AG04450 (cell line): ENCODE measurements around the gene COLEC12. TPM values are rescaled to one million over a fixed set of nuclear protein-coding genes. Genes with fewer than 3 reads are reported as not detected.

Source experiments
- CTCF ChIA-PET: fragments of 300-600, 350-600 bp; formaldehyde crosslinking; extraction: SDS; loops from one replicate; lab custom pipeline; 2022; ENCODE audit warnings: antibody characterized with exemption, inconsistent platforms; lab: Charles Lee
- POLR2A ChIA-PET: fragments of 350-600 bp; formaldehyde crosslinking; extraction: SDS; loops from one replicate; lab custom pipeline; 2021; ENCODE audit warnings: antibody characterized with exemption, inconsistent platforms; lab: Yijun Ruan, JAX
- DNase-seq: peaks from one replicate; pipeline ENCODE4 v3.0.0-alpha.2; 2011; ENCODE audit warnings: low read depth, low spot score
- H3K27ac ChIP-seq: one replicate; pipeline ENCODE4 v1.5.1; 2012; ENCODE audit warnings: low read depth, low read length, control low read depth
- H3K27me3 ChIP-seq: one replicate; pipeline ENCODE4 v1.6.0; 2012; ENCODE audit warnings: low read length; ENCODE audit not compliant: control insufficient read depth, insufficient read depth
- H3K4me3 ChIP-seq: 2 replicates; pipeline ENCODE4 v1.5.1; 2011; ENCODE audit warnings: mild to moderate bottlenecking, low read depth, low read length, control low read depth
- H3K9me3 ChIP-seq: 2 replicates; pipeline ENCODE4 v1.5.1; 2012; ENCODE audit warnings: low read length; ENCODE audit not compliant: control insufficient read depth, insufficient read depth
- polyA plus RNA-seq: library from polyadenylated mRNA; depleted of rRNA; stranded (reverse); fragments of >200 nt; gene quantifications from 2 replicates; pipeline ENCODE4 v1.2.3, GENCODE V29; 2011
- TF ChIP-seq, protein P1 (sequence below): IDR thresholded peaks from 2 replicates; pipeline ENCODE4 v1.5.1; 2011; ENCODE audit warnings: low read depth, low read length, control low read depth, inconsistent platforms

Gene COLEC12
- polyA plus RNA-seq, 1 experiment = 10.9 TPM

DNA sequence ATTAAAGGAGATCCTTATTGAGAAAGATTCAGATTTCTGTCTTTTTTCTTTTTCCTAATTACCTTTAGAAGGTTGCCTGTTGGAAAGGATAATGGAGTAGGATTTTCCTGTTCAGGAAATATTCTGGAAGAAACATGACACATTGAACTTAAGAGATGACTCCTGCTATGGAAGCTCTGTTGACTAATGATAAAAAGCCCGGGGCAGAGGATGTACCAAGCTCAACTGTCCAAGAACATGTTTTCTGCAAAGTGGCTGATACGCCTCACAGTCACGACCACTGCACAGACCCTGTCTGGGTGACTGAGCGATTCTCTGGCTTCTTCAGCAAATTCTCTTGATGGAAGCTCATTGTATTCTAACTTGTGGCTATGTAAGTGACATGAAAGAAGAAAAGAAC, 146.5 kb downstream of the COLEC12 start:
- ChIA-PET POLR2A (no interaction called here), CTCF (no interaction called here)
- TF ChIP-seq, protein P1, sequence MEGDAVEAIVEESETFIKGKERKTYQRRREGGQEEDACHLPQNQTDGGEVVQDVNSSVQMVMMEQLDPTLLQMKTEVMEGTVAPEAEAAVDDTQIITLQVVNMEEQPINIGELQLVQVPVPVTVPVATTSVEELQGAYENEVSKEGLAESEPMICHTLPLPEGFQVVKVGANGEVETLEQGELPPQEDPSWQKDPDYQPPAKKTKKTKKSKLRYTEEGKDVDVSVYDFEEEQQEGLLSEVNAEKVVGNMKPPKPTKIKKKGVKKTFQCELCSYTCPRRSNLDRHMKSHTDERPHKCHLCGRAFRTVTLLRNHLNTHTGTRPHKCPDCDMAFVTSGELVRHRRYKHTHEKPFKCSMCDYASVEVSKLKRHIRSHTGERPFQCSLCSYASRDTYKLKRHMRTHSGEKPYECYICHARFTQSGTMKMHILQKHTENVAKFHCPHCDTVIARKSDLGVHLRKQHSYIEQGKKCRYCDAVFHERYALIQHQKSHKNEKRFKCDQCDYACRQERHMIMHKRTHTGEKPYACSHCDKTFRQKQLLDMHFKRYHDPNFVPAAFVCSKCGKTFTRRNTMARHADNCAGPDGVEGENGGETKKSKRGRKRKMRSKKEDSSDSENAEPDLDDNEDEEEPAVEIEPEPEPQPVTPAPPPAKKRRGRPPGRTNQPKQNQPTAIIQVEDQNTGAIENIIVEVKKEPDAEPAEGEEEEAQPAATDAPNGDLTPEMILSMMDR = no peak
- Histone ChIP-seq H3K4me3 (no peak overlapping the region), H3K27me3 (no peaks in the 10 kb centered on the region), H3K9me3 (no peaks in the 10 kb centered on the region), H3K27ac (no peak overlapping the region)
- DNase-seq = no peak

DNA sequence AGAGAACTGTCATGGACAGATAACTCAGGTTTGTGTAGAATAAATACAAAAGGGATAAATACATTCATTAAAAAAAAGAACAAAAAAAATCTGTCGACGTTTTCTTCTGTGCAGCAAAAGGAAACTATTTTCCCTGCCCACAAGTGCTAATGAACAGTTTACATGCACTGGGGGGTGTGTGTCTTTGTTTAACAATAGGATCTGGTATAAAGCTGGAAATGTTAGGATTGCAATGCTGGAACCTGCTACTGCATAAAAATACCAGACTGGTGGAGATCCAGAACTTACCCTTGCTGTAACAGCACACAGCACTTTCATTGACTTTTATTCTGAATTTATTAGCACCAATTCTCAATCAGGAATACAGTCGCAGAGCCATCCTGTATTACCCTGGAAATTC, 148.1 kb downstream of the COLEC12 start:
- TF ChIP-seq, protein P1 = no peak
- POLR2A ChIA-PET = no interaction called here
- H3K9me3 ChIP-seq = no peaks in the 10 kb centered on the region
- CTCF ChIA-PET = no interaction called here
- no peak overlapping the region for H3K27ac ChIP-seq
- DNase-seq = no peak
- no peaks in the 10 kb centered on the region for H3K27me3 ChIP-seq
- H3K4me3 ChIP-seq = no peak overlapping the region

DNA sequence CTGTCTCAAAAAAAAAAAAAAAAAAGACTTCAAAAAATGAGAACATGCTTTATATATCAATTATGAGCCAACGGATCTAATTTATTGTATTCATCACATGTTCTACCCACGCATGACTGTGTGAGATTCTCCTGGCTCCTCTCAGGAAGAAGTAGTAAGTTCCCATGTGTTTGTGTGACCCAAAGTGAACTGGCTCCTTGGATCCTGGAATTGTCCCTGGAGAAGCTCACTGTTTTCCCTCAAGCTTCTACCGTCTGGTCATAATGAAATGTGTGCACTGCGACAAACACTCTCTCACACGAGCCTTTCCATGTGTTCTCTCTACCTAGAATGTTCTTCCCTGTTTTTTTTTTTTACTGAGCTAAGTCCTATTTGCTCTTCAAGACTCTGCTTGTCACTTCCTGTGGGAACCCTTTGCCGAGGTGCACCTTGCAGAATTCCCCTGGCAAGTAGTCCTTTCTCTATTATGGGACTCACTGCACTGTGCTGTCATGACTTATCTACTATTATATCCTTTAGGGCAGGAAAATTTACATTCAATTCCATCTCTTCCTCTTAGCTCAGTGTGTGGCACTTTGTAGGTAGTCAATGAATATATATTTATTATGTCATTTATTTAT, 149.4 kb downstream of the COLEC12 start:
- POLR2A ChIA-PET = interaction anchor here (0.8 kb wide), 1 partner anchor 369 kb away, joined by 7 read pairs; no protein-coding TSS in a partner anchor
- CTCF ChIA-PET = interaction anchor here (0.6 kb wide), 1 partner anchor 233 kb away, joined by 4 read pairs; no protein-coding TSS in a partner anchor
- Histone ChIP-seq H3K4me3 (no peak overlapping the region), H3K9me3 (peaks cover 5% of the 10 kb centered on the region), H3K27ac (no peak overlapping the region), H3K27me3 (no peaks in the 10 kb centered on the region)
- TF ChIP-seq, protein P1 = no peak
- DNase-seq = no peak

- H3K4me3 ChIP-seq = no peak overlapping the region
- TF ChIP-seq, protein P1 = no peak
- ChIA-PET POLR2A (no interaction called here), CTCF (no interaction called here)
- H3K27ac ChIP-seq = no peak overlapping the region
- peaks cover 5% of the 10 kb centered on the region for H3K9me3 ChIP-seq
- H3K27me3 ChIP-seq = peaks cover 11% of the 10 kb centered on the region
- DNase-seq = no peak
Observed at GRCh38 chr18:346600-346999, 153.9 kb downstream of the COLEC12 start.

- H3K9me3 ChIP-seq = no peaks in the 10 kb centered on the region
- DNase-seq = no peak
- no peak overlapping the region for H3K27ac ChIP-seq
- POLR2A ChIA-PET = no interaction called here
- TF ChIP-seq, protein P1 = no peak
- CTCF ChIA-PET = no interaction called here
- peaks cover 29% of the 10 kb centered on the region for H3K27me3 ChIP-seq
- H3K4me3 ChIP-seq = no peak overlapping the region
Observed at GRCh38 chr18:341102-341501, 159.4 kb downstream of the COLEC12 start.
